Prostate gland (tissue), 2 donors: ENCODE data around the gene PON2.

Experiments
- POLR2A ChIP-seq: fragments of 450-650 bp; IDR thresholded peaks from one replicate; pipeline ENCODE4 v1.6.1; 2016; ENCODE audit warnings: antibody characterized with exemption, mild to moderate bottlenecking
- POLR2AphosphoS5 ChIP-seq: sonication (generic); formaldehyde crosslinking; IDR thresholded peaks from one replicate; pipeline ENCODE4 v1.6.1; 2017; ENCODE audit warnings: antibody characterized with exemption
- TF ChIP-seq, protein P1 (sequence below), 4 experiments: fragments of 200-600 bp in 2 of 4; fragments of 450-650 bp in 2 of 4; sonication (generic) in 2 of 4; IDR thresholded peaks; 1 replicate in 3 of 4; 2 replicates in 1 of 4; pipeline ENCODE4 v1.5.1; 2016 to 2019; ENCODE audit warnings: antibody characterized with exemption in 4 of 4, mild to moderate bottlenecking in 2 of 4, moderate library complexity in 2 of 4

DNA sequence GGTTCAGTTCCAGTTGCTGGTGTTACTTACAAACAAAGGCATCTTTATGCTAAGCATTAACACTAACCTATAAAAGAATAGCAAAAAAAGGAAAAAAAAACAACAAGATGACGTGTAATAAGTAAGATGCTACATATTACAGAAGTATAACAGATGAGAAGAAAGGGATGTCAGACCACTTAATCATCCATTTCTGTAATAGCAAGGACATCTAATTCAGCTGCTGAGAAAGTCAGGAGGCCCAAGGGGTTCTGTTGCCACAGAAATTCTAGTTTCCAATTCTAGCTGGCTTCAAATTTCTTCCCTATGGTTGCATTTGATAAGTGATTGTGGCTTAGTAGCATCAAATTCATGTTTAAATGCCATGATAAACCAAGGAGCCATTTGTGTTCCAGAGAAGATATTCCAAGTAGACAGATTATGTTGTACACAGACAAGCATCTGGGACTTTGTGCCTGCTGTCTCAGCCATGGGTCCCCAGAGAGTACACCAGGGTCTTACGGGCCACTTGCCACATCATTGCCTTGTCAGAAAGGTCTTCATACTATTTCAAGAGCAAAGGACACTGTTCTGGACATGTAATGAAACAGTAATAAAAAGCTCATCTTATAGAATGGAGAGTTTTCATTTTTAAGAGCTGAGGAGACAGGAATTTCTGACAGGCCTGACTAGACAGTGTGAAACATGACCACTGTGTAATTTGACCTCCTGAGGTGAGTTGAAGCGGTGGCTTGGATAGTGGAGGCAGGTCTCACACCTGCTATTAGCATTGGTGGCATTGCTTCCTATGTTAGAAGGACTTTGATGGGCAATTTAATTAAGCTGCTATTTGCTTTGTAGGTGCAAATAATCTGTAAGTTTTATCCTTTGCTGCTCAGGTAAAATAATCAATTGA lies 46.7 kb upstream of the PON2 start:
- TF ChIP-seq, protein P1, sequence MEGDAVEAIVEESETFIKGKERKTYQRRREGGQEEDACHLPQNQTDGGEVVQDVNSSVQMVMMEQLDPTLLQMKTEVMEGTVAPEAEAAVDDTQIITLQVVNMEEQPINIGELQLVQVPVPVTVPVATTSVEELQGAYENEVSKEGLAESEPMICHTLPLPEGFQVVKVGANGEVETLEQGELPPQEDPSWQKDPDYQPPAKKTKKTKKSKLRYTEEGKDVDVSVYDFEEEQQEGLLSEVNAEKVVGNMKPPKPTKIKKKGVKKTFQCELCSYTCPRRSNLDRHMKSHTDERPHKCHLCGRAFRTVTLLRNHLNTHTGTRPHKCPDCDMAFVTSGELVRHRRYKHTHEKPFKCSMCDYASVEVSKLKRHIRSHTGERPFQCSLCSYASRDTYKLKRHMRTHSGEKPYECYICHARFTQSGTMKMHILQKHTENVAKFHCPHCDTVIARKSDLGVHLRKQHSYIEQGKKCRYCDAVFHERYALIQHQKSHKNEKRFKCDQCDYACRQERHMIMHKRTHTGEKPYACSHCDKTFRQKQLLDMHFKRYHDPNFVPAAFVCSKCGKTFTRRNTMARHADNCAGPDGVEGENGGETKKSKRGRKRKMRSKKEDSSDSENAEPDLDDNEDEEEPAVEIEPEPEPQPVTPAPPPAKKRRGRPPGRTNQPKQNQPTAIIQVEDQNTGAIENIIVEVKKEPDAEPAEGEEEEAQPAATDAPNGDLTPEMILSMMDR (IDR thresholded peaks at IDR 0.05), result no peak
- TF ChIP-seq POLR2AphosphoS5, result no peak
- no peak for TF ChIP-seq POLR2A
